Measurements from ENCODE around the gene TMEM81. TPM values are rescaled to one million over a fixed set of nuclear protein-coding genes. Genes with fewer than 3 reads are reported as not detected.

TMEM81 gene
- polyA plus RNA-seq, 4 donors, result 3.3 to 5.1 (median 4.3) TPM

DNA sequence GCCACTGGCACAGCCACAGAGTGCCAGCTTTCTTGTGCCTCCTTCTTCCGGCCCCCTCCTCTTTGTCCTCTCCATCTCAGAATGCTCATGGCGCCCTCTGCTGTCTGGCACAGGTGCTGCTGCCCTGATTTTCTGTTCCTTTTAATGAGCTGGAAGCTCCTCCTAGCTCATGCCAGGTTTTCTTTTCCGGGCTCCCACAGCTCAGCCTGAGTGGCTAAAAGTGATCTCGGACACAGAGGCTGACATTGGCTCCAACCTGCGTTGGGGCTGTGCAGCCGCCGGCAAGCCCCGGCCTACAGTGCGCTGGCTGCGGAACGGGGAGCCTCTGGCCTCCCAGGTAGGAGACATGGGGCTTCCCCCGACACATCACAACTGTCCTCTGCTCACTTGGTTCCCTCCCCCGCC, 22.6 kb downstream of the TMEM81 start:
- DNase-seq (ENCODE audit: low read depth in 4 of 4, low spot score in 2 of 4), result peak; percentile 56 to 80 (median 66)

DNA sequence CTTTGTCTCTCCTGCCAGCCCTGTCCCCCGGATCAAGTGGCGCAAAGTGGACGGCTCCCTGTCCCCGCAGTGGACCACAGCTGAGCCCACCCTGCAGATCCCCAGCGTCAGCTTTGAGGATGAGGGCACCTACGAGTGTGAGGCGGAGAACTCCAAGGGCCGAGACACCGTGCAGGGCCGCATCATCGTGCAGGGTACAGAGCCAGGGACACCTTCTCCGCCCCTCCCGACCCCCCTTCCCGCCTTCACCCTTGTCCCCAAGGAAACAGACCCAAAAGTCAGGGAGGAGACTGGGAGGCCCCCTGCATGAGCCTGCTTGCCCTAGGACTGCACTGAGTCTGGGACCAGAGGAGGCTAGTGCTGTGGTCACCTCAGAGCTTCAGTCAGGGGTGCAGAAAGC, 23.0 kb downstream of the TMEM81 start:
- DNase-seq (ENCODE audit: low read depth in 4 of 4, low spot score in 2 of 4), result no peak

DNA sequence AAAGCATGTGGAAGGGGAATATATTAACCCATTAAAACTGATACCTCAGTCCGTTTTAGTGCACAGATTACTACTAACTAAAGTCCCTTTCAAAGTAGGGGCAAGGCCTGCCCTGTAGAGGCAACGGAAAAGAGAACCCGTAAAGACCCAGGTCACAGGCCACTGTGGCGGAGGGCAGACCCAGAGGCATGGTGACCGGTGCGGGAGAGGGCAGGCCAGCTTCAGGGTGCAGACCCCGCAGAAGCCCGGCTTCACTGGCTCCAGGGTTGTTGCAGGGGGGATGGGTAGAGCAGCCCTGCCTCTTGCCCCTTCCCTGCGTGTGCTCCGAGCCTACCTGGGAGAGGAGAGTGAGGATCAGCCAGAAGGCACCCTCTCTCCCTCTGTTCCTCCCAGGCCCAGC, 23.5 kb downstream of the TMEM81 start:
- DNase-seq (ENCODE audit: low read depth in 4 of 4, low spot score in 2 of 4), result no peak

DNA sequence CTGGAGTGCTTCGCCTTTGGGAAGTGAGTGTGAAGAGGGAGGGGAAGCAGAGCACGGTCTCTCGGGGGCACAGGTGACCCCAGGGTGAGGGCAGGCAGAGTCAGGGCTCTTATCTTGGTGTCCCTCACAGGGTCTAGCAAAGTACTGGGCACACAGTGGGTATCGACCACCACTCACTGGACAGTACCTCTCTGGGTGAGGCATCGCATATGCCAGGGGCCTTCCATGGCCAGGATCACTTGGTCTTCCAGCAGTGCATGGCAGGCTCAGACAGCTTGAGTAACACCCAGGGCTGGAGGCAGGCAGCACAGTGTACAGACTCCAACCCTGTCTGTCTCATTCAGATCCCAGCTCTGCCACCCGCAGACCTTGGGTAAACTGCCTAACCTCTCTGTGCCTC, 24.6 kb downstream of the TMEM81 start:
- DNase-seq (ENCODE audit: low read depth in 4 of 4, low spot score in 2 of 4), result no peak

DNA sequence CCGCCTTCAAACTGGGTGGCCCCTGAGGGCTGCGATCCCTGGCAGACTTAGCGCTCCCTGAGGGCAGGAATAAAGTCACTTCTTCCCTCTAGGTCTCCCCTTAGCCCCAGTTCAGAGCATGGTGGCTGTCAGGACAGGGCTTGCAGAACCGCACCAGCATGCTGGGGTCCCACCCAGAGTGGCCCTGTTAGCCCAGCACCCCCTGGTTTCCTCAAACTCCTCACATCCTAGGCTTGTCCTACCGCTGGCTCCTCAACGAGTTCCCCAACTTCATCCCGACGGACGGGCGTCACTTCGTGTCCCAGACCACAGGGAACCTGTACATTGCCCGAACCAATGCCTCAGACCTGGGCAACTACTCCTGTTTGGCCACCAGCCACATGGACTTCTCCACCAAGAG, 25.4 kb downstream of the TMEM81 start:
- no peak for DNase-seq (ENCODE audit: low read depth in 4 of 4, low spot score in 2 of 4)

DNA sequence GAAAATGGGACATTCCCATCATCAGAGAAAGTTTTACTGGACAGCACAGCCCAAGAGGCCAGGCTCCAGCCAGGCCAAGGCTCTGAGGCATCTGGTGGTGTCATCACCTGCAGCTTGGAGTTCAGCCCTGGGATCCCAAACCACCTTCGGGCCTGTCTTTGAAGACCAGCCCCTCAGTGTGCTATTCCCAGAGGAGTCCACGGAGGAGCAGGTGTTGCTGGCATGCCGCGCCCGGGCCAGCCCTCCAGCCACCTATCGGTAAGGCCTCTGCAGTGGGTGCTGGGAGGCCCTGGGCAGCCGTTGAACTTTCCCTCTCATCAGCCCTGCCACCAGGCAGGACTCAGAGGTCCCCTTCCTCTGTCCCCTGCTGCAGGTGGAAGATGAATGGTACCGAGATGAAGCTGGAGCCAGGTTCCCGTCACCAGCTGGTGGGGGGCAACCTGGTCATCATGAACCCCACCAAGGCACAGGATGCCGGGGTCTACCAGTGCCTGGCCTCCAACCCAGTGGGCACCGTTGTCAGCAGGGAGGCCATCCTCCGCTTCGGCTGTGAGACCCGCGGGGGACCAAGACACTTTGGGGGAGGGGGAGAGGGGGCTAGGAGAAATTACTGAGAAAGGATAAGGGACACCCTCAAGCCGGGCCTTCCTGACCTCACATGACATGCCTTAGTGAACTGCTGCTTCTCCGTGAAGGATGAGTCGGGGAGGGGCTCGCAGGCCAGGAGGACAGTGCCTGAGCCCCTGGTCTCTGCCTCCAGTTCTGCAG, 26.3 kb downstream of the TMEM81 start:
- no peak for DNase-seq (ENCODE audit: low read depth in 4 of 4, low spot score in 2 of 4)

DNA sequence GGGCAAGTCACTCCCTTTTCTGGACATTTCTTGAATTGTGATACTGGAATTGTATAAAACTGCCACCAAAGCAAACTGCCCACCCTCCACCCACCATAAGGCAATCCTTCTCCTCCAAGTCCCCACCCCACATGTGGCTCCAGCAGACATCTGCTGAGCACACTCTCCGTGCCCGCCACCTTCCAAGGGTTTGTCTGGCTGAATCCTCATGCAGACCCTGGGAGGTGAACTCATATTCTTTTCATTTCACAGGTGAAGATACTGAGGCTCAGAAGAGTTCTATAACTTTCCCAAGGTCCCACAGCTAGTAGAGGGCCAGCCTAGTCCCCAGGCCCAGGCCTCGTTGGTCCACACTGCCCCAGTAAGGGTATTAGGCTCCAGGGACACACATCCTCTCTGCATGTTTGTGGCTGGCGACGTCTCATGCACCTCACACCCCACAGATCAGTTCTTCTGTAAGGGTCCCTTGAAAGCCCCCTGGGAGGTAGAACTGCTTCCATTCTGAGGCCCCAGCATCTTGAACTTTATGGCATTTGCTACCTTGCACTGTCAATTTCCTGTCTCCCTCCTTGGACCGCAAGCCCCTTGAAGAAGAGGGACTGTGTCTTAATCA, 27.2 kb downstream of the TMEM81 start:
- no peak for DNase-seq (ENCODE audit: low read depth in 4 of 4, low spot score in 2 of 4)

DNA sequence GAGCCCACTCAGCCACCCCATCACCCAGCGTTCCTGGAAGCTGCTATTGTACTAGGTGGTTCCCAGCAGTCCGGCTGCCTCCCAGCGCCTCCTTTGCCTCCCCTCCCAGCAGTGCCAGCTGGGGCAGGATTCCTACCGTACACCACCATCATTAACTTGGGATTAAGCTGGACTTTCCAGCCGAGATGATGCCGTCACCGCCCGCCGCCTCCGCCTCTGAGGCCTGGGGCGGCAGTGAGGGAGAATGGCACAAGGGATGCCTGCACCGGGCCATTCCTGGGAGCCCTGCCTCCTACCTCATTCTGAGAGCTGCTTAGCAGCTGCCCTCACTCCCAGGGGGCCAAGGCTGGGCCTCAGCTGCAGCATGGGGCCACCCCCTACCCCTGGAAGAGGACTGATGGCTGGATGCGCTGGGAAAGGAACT, 28.1 kb downstream of the TMEM81 start:
- DNase-seq (ENCODE audit: low read depth in 4 of 4, low spot score in 2 of 4), result no peak

DNA sequence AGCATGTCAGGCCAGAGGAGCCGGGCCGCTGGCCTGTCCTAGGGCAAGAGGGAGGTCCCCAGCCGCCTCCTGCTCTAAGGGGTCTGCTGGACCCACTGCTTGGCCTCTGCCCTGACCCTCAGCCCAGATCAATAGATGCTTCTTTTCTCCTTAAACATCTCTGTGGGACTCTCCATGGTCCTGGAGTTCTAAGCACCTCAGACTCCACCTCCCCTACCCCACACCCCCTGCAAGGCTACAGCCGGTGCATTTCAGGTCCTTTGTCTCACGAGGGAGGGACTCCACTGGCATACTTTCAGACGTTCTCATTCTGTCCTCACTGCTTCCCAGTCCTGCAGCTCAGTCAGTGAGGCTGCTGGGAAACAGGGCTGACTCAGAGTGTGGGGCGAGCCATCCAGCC, 30.2 kb downstream of the TMEM81 start:
- no peak for DNase-seq (ENCODE audit: low read depth in 4 of 4, low spot score in 2 of 4)

DNA sequence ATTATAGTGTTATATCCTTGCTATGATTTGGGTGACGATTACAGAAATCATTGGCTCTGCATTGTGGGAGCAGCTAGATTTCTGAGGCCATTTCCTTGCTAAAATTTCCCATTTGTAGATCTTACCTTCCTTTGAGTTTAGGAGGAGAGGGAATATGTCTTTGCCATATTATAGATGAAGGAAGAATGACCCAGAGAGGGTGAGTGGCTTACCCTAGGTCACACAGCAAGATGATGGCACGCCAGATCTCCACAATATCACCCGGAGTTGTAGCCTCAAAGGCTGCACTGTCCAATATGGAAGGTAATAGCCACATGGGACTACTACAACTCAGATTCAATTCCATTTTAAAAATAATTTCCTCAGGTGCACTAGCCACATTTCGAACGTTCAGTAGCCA, 31.0 kb downstream of the TMEM81 start:
- DNase-seq (ENCODE audit: low read depth in 4 of 4, low spot score in 2 of 4), result no peak

DNA sequence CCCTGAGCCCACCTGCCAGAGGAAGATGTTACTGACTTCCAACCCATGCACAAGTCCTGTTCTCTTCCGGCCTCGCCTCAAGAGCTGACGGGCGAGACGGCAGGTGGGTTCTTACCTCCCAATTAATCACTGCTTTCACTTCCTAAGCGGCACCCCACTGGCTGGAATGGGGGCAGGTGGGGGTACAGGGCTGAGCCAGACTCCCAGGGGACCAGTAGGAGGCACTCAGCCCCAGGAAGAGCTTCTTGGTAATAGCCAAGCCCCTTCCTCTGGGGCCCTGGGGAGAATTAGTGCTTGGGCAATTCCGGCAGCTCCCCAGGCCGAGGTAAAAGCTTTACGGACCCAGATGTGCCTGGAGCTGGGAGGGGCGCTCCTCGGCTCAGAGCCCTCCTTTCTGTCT, 31.6 kb downstream of the TMEM81 start:
- DNase-seq (ENCODE audit: low read depth in 4 of 4, low spot score in 2 of 4), result no peak

DNA sequence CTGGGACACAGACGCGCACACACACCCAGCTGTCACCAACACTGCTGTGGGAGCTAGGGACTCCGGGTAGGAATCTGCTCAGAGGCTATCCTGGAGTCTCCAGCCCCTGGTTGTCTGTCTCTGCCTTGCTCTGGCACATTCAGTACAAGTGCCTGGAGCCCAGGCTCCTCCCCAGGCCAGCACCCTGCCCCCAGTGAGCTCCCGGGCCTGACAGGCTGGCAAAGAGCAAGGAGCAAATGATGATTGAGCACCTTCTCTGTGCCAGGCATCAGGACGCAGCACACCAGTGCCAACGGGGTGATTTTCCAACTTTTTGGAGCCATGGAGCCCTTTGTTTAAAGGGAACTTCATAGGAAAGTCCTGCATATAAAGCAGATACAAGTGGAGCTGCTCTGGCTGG, 34.8 kb downstream of the TMEM81 start:
- no peak for DNase-seq (ENCODE audit: low read depth in 4 of 4, low spot score in 2 of 4)

DNA sequence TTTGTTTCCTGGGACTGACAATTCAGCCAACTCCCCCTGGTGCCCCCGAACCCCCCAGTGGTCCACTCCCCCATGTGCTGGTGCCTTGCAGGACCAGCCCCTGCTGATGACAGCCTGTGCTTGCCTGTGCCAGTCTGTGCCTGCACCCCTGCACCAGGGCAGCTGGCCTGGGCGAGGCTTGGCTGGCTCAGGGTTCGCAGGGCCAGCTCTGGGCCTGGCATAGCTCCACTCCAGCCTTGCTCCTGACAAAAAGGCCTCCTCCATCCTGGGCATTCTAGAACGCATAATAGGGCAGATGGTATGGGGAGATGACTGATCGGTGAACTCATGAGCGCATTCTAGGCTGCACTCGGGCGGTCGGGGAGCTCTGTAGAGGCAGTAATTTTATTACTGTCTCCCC, 35.9 kb downstream of the TMEM81 start:
- no peak for DNase-seq (ENCODE audit: low read depth in 4 of 4, low spot score in 2 of 4)

DNA sequence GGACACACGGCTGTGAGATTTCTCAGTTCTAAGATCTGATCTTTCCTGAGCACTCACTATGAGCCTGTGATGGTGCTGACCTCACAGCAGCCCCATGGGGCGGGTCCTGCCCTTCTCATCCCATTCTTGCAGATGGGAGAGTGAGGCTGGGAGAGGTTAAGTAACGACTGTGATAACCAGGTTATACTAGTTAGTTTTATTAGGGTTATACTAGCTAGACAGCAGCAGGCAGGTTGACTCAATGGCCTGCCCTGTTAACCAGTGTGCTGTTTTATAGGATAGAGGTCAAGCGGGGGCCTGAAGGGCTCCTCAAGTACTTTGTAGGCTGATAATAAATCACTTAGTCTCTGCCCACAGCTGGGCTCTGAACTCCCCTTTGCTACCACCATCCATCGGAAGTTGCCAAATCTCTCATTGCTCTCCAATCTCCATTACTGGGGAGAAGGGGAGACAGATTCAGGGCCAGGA, 36.5 kb downstream of the TMEM81 start:
- DNase-seq (ENCODE audit: low read depth in 4 of 4, low spot score in 2 of 4), result no peak

DNA sequence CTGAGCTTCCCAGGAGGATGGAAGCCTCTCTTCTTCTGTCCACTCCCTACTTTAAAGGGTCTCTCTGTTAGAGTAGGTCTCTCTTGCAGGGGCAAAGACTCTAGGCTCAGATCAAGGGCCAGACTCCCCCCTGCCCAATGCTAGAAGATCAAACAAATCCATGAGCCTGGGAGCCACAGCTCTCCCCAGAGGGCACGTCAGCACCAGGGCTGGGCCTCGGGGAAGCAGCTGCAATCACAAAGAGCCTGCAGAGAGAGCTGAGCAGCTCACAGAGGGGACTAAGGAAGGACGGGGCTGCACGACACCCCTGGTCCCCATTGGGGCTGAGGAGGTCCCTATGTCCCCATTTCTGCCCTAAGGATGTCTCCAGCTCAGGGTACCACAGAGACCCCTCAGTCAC, 37.4 kb downstream of the TMEM81 start:
- no peak for DNase-seq (ENCODE audit: low read depth in 4 of 4, low spot score in 2 of 4)

DNA sequence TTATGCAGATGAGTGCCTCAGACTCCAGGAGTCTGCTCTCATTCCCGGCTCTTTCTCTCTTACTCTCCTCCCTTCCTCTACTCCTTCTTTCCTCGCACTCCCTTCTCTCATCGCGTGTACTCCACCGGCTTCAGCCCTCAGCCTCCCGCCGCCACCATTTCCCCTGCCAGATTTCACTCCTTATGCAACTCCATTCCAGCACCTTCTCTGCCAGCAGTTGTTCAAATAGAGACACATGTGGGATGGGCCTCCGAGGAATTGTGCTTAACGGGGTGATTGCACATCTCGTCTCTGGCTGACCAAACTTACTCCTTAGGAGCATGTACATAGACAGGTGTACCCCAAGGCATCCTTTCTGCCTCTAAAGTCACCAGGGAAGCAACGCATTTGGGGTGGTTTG, 39.1 kb downstream of the TMEM81 start:
- no peak for DNase-seq (ENCODE audit: low read depth in 4 of 4, low spot score in 2 of 4)

DNA sequence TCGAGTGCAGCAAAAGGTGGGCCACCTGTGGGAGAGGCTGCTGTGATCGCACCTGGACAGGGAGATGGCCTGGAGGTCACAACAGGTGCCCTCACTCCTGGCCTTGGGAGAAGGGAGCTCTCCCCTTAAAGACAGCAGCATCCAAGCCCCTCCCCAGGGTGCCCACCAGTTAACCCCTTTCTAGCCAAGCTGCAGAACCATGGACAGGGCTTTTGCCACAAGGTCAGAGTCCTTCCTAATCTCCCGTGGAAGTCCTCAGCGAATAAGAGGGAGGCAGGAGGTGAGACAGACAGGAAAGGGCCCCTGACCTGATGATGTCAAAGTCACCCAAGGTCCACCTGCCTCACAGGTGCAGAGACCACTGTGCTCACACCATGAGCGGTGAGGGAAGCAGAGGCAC, 39.5 kb downstream of the TMEM81 start:
- no peak for DNase-seq (ENCODE audit: low read depth in 4 of 4, low spot score in 2 of 4)

DNA sequence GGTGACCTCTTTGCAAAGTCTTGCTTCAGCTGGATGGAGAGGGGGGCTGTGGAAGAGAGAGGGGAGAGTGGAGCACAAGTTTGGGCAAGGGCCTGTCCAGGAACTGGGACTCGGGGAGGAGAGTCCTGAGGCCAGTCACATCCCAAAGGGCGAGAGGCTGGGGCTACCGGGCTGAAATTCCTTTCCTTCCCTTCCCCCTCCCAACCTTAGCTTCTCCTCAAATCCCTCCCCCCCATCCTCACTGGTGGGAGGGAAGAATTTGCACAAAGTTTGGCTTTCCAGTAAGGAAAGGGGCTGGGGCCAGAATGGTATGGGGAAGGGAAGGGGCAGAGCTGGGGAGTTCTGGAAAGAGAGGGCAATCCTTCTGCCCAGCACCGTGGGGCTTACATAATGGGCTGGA, 40.4 kb downstream of the TMEM81 start:
- no peak for DNase-seq (ENCODE audit: low read depth in 4 of 4, low spot score in 2 of 4)

DNA sequence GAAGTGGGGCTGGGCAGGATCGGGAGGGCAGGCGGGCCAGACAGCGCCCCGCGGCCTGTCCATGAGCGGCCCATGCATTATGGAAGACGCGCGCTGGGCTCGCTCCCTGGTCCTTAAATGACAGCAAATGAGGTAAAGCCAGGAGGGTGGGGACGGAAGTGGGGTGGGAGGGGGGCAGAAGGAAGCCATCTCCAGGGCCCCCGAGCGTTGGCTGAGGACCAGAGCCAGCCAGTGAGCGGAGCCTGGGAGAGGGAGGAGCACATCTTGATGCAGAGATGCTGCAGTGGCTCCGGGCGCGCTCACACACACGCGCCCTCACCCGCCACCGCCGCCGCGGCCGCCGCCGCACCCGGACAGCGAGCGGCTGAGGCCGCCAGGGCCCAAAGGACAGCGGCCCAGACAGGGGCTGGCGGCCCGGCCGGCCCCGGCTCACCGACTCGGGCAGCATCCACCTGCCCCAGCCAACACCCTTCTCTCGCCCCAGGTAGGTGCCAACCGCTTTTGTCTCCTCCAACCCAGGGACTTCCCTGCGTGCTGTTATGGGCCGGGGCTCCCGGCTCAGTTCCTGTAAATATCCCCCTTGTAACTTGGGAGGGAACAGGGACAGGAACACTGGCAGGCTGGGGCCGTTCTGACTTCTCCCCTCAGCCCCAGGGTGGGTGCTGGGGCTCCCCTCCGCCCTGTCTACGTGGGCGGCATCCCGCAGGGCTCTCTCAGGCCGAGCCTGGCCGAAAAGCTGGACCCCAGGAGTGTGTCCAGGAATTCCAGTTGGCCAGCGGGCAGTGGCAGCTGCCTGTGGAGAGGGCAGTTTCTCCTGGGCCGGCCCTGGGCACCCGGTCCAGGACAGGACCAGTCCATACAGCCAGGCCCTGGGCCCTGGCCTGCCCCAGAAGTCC, 41.1 kb downstream of the TMEM81 start, which contains the start of gene CNTN2:
CNTN2 (plus strand) TSS at position 302 of the 896 bp plus-strand sequence. CDS start 9,974 bp downstream, outside the sequence.
- DNase-seq (ENCODE audit: low read depth in 4 of 4, low spot score in 2 of 4), result no peak

DNA sequence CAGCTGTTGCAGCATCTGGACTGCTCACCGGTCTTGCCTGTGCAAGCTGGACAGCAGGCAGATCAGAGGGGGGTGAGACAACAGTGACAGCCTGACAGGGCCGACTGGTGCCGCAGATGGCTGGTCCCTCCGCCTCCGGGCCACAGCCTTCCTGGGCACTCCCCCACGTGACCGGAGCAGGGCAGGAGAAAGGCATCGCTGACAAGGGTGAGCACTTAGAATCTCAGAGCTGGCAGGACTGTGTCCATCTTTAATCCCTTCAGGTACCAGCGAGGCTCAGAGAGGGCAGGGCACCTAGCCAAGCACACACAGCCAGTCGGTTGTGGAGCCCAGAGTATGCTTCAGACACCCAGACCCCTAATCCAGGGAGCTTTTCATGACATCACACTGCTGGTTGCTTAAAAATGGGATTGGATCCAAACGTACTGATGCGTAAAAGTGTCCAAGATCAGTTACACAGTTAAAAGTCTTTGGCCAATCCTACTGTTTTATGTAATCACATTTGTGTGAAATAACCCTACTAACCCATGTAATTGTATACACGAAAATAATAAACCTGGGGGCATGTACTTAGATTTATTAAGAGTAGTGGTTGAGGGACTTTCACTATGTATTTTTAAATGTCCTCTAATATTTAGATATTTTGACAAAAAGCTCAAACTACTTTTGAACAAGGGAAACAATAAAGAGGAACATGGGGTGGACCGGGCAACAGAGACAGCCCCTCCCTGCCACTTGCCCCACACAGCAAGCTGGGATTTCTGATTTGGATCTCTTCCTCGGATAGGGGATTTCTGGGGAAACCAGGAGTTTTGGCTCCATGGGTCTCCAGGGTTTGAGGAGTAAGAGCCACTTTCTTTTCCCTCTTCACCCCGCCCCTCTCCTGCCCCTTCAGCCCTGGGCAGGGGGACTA, 42.0 kb downstream of the TMEM81 start:
- no peak for DNase-seq (ENCODE audit: low read depth in 4 of 4, low spot score in 2 of 4)

Measured in left renal cortex interstitium (tissue), 4 donors.